CD4-positive, alpha-beta T cell treated with Interferon gamma for 1 hour (primary cell): ENCODE data around the gene SHB.
A peak's percentile ranks its signal among the peaks of the same experiment; 100 is the strongest.

Experiments
- DNase-seq: peaks from one replicate; pipeline ENCODE4 v3.0.0-alpha.2; 2020

SHB gene, protein sequence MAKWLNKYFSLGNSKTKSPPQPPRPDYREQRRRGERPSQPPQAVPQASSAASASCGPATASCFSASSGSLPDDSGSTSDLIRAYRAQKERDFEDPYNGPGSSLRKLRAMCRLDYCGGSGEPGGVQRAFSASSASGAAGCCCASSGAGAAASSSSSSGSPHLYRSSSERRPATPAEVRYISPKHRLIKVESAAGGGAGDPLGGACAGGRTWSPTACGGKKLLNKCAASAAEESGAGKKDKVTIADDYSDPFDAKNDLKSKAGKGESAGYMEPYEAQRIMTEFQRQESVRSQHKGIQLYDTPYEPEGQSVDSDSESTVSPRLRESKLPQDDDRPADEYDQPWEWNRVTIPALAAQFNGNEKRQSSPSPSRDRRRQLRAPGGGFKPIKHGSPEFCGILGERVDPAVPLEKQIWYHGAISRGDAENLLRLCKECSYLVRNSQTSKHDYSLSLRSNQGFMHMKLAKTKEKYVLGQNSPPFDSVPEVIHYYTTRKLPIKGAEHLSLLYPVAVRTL

DNA sequence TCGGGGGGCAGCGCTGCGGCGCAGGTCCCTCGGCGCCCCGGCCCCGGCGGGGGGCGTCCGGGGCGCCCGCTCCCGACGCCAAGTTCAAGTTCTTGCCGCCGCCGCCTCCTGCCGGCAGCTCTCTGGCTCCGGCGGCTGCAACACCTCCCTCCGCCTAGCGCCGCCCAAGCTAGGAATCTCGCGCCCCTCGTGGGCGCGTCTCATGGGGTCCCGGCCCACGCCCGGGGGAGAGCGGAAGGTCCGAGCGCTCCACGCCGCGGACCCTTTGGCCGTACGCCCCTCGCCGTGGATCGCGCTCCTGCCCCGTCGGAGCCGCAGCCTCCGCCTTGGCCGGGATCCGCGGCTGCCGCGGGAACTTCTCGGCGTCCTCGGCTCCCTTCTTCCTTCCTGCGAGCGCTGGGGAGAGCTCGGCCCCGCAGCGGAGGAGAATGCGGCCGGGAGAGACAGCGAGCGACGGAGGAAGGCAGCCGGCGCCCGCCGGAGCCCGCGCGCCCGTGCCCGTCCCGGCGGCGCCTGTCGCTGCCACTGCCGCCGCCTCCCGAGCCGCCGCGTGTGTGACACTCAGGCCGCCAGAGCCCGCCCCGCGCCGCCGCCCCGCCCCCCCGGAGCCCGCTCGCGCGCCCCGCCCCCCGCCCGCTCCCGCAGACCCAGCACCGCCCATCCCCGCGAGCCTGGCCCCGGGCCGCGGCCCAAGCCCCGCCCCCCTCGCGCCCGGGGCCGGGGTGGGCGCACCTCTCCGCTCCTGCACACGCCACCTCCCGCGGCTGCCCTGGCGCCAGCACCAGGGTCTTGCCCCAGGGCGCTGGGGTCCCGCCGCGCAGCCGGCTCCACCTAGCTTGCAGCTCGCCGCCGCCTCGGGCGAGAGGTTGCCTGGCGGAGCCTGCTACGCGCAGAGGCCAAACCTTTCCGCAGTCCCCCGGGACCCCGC lies at the start of gene SHB:
TSS of gene SHB (minus strand) at position 527 of the 928 bp plus-strand sequence. CDS start 582 bp downstream, outside the sequence.
- DNase-seq, result peak; percentile 85

- DNase-seq, result no peak
Measured at GRCh38 chr9:38117651-38118050, 48.6 kb upstream of the SHB start.

DNA sequence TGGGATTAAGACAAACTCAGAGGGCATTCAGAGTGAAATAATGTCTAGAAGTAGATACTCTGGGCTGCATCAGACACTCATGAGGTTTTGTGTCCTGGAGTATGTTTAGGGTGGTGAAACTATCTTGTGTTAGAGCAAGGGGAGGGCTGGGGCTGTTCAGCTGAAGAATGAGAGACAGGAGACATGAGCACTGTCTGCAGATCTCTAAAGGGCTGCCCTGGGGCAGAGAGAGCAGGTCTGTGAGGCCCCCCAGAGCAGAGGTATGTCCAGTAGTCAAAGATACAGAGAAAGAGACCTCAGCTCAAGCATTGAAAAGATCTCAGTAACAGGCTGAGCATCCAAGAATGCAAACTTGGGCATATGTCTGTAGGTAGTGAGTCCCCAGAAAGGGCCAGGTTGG lies 45.9 kb upstream of the SHB start:
- DNase-seq, result no peak

DNA sequence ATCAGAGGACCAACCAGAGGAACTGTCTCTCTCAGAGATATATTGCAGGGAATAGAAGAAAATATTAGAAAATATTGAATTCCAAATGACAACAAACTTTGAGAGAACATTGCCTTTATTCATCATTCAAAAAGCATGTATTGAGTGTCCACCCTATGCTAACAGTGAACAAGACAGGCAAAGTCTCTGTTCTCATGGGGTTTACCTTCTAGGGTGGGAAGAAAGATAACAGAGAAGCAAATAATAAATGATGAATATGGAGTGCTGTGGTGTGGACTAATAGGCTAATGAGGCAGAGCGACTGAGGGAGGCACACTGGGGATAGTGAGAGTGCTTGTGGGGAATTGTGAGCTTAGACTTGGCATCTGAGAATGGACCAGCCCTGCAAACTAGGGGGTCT lies 43.4 kb upstream of the SHB start:
- no peak for DNase-seq

GRCh38 chr9:38112049-38112448 lies 43.0 kb upstream of the SHB start:
- DNase-seq, result no peak

DNA sequence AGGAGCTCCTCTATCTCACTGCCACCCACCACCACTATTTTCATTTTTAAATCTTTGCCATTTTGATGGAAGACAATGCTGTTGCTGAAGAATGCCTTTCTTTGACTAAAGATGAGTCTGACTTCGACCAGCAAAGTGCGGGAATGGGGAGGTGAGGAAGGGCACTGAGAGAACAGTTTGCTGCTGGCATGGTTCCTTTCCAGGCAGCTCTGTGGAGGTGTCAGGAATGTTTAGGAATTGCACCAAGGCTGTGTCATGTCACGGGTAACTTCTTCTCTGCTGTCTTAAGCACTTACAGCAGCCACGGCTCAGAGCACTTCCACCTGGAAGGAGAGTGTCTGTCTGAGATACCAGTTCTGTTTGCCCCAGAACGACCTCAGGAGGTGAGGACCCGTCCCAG lies 41.4 kb upstream of the SHB start:
- no peak for DNase-seq

DNA sequence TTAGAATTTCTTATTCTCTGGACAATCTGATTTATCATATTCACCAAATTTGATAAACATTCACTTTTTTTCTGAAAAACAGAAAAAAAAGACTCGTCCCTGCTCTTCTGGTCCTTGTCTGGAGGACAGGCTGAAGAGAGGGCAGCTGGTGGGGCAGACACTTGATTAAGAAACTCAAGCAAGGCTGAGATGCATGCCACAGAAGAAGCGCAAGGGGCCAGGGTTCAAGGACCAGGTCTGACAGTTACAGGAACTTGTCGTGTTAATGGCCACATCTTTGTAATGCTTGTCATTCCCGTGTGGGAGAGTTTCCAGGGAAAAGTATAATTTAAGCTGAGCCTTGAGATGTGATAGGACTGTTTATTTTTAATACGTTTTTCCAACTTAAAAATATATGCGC lies 40.6 kb upstream of the SHB start:
- no peak for DNase-seq

DNA sequence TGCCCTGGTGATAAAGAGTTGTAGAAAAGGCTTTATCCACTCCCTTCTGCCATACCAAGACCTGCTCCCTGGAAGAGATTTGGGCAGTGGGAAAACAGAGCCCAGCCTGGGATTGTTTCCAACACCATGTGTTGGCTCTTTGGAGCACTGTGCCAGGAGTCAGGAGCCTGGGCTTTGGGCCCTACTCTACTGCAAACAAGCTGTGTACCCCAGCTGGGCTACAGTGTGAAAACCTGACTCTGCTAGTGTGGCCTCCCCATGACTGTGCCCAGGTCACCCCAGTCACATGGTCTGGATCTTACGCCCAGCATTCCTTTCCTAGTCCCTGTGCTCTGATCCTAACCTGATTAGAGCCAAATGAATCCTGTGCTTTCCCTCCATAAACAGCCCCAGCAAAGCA lies 39.3 kb upstream of the SHB start:
- DNase-seq, result no peak

DNA sequence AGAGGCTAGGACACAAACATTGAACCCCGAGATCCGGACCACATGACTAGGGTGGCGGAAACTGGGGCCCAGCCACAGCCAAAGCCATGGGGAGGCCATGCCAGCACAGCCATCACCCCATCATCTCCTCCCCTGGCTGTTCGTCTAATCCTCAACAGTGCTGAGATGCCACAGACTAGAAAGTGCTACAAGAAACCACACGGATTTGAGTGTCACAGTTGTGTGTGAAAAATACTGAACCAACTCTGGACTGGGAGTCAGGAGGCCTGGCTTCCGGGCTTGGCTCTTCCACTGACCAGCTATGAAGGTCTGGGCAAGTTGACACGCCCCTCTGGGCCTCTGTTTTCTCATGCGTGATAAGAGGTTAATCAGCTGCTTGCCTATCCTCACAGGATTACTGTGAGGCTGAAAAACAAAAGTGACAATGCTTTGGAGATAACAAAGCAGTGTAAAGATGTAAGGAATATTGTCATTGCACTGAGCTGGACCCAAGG lies 38.8 kb upstream of the SHB start:
- DNase-seq, result no peak

GRCh38 chr9:38107405-38107804 lies 38.4 kb upstream of the SHB start:
- DNase-seq, result no peak

GRCh38 chr9:38106488-38106887 lies 37.5 kb upstream of the SHB start:
- DNase-seq, result no peak

DNA sequence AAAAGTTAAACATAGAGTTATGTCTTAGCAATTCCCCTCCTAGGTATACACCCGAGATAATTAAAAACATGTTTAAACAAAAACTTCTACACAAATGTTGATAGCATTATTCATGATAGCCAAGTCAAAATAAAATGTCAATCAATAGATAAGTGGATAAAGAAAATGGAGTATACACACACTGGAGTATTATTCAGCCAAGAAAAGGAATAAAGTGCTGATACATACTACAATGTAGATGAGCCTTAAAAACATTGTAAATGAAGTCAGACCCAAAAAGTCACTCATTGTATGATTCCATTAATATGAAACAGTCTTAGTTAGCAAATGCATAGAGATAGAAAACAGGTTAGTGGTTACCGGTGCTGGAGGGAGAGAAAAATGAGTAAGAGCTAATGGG lies 34.3 kb upstream of the SHB start:
- no peak for DNase-seq

- no peak for DNase-seq
Measured at GRCh38 chr9:38101423-38101822, 32.4 kb upstream of the SHB start.

GRCh38 chr9:38096238-38096805 lies 27.3 kb upstream of the SHB start:
- no peak for DNase-seq

DNA sequence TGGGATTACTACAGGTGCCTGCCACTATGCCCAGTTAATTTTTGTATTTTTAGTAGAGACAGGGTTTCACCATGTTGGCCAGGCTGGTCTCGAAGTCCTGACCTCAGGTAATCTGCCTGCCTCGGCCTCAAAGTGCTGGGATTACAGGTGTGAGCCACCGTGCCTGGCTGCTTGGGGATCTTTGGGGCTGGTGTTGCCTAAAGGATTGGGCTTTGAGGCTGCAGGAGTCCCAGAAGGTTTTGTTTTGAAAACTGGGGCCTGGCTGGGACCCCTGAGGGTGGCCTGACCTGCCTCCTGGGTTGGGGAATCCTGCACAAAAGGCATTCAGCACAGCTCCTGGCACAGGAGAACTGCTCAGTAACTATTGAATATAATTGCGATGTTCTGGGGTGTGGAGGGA lies 25.1 kb upstream of the SHB start:
- DNase-seq, result no peak

DNA sequence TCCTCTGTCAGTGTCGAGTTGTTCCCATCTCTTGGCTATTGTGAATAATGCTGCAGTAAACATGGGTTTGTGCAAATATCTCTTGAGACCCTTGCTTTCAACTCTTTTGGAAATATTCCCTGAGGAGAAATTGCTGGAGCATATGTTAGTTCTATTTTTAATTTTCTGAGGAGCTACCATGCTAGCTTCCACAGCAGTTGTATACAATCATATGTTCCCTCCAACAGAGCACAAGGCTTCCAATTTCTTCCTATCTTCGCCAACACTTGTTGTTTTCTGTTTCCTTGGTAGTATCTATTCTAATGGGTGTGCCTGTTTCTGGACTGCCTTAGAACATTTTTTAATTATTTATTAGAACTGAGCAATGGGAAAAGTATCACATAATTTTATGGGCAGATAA lies 23.6 kb upstream of the SHB start:
- no peak for DNase-seq

DNA sequence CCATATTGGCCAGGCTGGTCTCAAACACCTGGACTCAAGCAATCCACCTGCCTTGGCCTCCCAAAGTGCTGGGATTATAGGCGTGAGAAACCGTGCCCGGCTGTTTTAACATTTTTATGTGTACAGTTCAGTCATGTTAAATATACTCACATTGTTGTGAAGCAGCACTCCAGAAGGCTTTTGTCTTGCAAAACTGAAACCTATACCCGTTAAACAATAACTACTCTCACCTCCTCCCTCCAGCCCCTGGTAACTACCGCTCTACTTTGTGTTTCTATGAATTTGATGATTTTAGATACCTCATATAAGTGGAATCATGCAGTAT lies 23.1 kb upstream of the SHB start:
- DNase-seq, result no peak

DNA sequence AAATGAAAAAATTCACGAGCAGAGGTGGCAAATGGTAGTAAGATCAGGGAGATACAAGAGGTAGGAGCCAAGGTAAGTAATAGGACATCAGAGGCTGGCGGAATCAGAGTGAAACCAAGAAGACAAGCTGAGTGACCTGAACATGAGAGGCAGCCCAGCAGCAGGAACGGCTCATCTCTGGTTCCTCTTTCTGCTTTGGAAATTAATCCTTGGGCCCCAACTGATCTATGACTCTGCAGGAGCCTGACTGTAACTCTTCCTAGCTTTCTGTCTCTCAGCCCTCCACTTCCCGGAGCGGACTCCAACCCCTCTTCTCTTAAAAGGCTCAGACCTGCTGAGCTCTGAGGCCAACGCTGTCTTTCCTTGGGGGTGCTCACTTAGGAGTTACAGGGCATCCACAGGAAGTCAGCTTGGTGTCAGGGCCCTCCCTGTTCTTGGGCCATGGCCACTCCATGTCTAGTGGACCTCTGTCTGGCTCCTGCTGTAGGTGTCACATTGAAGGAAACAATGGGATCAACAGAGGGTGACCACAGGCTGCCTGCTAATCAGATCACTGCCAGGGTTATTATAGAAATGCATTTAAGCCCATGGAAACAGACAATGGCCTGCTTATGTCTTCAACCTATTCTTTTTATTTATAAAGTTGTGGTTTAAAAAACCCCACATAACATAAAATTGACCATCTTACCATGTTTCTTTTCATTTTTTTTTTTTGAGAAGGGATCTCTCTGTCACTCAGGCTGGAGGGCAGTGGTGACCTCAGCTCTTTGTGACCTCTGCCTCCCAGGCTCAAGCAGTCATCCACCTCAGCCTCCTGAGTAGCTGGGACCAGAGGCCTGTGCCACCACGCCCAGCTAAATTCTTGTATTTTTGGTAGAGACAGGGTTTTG lies 22.5 kb upstream of the SHB start:
- no peak for DNase-seq

GRCh38 chr9:38090170-38090569 lies 21.1 kb upstream of the SHB start:
- DNase-seq, result no peak

- no peak for DNase-seq
Measured at GRCh38 chr9:38089387-38090165, 20.5 kb upstream of the SHB start.
